WTC11 (cell line): Measurements from ENCODE around the gene SHMT1.

Source experiments
- CBFB ChIP-seq: sonication (generic); formaldehyde crosslinking; IDR thresholded peaks from 2 replicates; pipeline ENCODE4 v1.8.1; 2022; ENCODE audit warnings: mild to moderate bottlenecking, low read depth, missing genetic modification reagents
- HMGXB4 ChIP-seq: sonication (generic); formaldehyde crosslinking; IDR thresholded peaks from 2 replicates; pipeline ENCODE4 v1.8.1; 2023; ENCODE audit warnings: mild to moderate bottlenecking, moderate library complexity, missing genetic modification reagents
- IRF2 ChIP-seq: sonication (generic); formaldehyde crosslinking; IDR thresholded peaks from 2 replicates; pipeline ENCODE4 v1.8.0; 2022; ENCODE audit warnings: low read depth, missing genetic modification reagents, borderline replicate concordance
- JUN ChIP-seq: sonication (generic); formaldehyde crosslinking; IDR thresholded peaks from 2 replicates; pipeline ENCODE4 v1.8.0; 2023; ENCODE audit warnings: mild to moderate bottlenecking, missing genetic modification reagents
- SP1 ChIP-seq: sonication (generic); formaldehyde crosslinking; conservative IDR thresholded peaks from 2 replicates; pipeline ENCODE4 v1.8.1; 2022; ENCODE audit warnings: missing genetic modification reagents
- TP53 ChIP-seq: sonication (generic); formaldehyde crosslinking; IDR thresholded peaks from 2 replicates; pipeline ENCODE4 v1.8.1; 2023; ENCODE audit warnings: mild to moderate bottlenecking, missing genetic modification reagents
- ZNF416 ChIP-seq: fragments of 250-450 bp; sonication (Bioruptor Pico); IDR thresholded peaks from 2 replicates; pipeline ENCODE4 v1.9.0; 2021; ENCODE audit warnings: mild to moderate bottlenecking, inconsistent platforms
- TF ChIP-seq, protein P1 (sequence below): fragments of 200-600 bp; IDR thresholded peaks from 2 replicates; pipeline ENCODE4 v1.8.0; 2022; ENCODE audit warnings: antibody characterized with exemption
- TF ChIP-seq, protein P2 (sequence below): sonication (generic); formaldehyde crosslinking; IDR thresholded peaks from 2 replicates; pipeline ENCODE4 v1.8.1; 2023; ENCODE audit warnings: mild to moderate bottlenecking, missing genetic modification reagents
- TF ChIP-seq, protein P3 (sequence below): sonication (generic); formaldehyde crosslinking; IDR thresholded peaks from 2 replicates; pipeline ENCODE4 v1.8.1; 2022; ENCODE audit warnings: mild to moderate bottlenecking, missing genetic modification reagents, moderate library complexity, borderline replicate concordance

- TF ChIP-seq SP1 (no peak), IRF2 (CRISPR knock-in tag) (no peak), ZNF416 (CRISPR knock-in tag) (no peak), HMGXB4 (CRISPR knock-in tag) (no peak), CBFB (no peak), TP53 (no peak), JUN (no peak)
- TF ChIP-seq, protein P1, sequence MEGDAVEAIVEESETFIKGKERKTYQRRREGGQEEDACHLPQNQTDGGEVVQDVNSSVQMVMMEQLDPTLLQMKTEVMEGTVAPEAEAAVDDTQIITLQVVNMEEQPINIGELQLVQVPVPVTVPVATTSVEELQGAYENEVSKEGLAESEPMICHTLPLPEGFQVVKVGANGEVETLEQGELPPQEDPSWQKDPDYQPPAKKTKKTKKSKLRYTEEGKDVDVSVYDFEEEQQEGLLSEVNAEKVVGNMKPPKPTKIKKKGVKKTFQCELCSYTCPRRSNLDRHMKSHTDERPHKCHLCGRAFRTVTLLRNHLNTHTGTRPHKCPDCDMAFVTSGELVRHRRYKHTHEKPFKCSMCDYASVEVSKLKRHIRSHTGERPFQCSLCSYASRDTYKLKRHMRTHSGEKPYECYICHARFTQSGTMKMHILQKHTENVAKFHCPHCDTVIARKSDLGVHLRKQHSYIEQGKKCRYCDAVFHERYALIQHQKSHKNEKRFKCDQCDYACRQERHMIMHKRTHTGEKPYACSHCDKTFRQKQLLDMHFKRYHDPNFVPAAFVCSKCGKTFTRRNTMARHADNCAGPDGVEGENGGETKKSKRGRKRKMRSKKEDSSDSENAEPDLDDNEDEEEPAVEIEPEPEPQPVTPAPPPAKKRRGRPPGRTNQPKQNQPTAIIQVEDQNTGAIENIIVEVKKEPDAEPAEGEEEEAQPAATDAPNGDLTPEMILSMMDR: no peak
- TF ChIP-seq, protein P2, sequence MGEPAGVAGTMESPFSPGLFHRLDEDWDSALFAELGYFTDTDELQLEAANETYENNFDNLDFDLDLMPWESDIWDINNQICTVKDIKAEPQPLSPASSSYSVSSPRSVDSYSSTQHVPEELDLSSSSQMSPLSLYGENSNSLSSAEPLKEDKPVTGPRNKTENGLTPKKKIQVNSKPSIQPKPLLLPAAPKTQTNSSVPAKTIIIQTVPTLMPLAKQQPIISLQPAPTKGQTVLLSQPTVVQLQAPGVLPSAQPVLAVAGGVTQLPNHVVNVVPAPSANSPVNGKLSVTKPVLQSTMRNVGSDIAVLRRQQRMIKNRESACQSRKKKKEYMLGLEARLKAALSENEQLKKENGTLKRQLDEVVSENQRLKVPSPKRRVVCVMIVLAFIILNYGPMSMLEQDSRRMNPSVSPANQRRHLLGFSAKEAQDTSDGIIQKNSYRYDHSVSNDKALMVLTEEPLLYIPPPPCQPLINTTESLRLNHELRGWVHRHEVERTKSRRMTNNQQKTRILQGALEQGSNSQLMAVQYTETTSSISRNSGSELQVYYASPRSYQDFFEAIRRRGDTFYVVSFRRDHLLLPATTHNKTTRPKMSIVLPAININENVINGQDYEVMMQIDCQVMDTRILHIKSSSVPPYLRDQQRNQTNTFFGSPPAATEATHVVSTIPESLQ (CRISPR knock-in tag): no peak
- TF ChIP-seq, protein P3, sequence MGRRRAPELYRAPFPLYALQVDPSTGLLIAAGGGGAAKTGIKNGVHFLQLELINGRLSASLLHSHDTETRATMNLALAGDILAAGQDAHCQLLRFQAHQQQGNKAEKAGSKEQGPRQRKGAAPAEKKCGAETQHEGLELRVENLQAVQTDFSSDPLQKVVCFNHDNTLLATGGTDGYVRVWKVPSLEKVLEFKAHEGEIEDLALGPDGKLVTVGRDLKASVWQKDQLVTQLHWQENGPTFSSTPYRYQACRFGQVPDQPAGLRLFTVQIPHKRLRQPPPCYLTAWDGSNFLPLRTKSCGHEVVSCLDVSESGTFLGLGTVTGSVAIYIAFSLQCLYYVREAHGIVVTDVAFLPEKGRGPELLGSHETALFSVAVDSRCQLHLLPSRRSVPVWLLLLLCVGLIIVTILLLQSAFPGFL (CRISPR knock-in tag): no peak
Measured at GRCh38 chr17:18339933-18340332, 23.4 kb downstream of the SHMT1 start.
